Neural cell (in vitro differentiated cells): Measurements from ENCODE around the gene HOXB5. TPM values are rescaled to one million over a fixed set of nuclear protein-coding genes. Genes with fewer than 3 reads are reported as not detected.
A peak's percentile ranks its signal among the peaks of the same experiment; 100 is the strongest.

Source experiments
- H2AFZ ChIP-seq: fragments of 200-600, 300-800 bp; sonication (generic), shearing (Covaris generic); 2 replicates; pipeline ENCODE4 v1.6.0; 2014; ENCODE audit warnings: low read depth, mild to moderate bottlenecking, antibody characterized with exemption, low read length, moderate library complexity
- H3F3A ChIP-seq: fragments of 200-600 bp; shearing (Covaris generic); 2 replicates; pipeline ENCODE4 v1.6.1; 2016; ENCODE audit warnings: mild to moderate bottlenecking, moderate library complexity, mixed read lengths, antibody characterized with exemption, low read length; ENCODE audit not compliant: insufficient read depth, poor library complexity, severe bottlenecking
- H3K27ac ChIP-seq: fragments of 200-600, 300-800 bp; sonication (generic), shearing (Covaris generic); 2 replicates; pipeline ENCODE4 v1.5.1; 2014; ENCODE audit warnings: mild to moderate bottlenecking, low read length, moderate library complexity
- H3K27me3 ChIP-seq: fragments of 300-800, 200-600 bp; sonication (generic), shearing (Covaris generic); 2 replicates; pipeline ENCODE4 v1.6.0; 2014; ENCODE audit warnings: mild to moderate bottlenecking, low read depth, low read length, moderate library complexity; ENCODE audit not compliant: insufficient read depth
- H3K36me3 ChIP-seq: fragments of 300-800, 200-600 bp; sonication (generic), shearing (Covaris generic); 2 replicates; pipeline ENCODE4 v1.5.1; 2014; ENCODE audit warnings: mild to moderate bottlenecking, antibody characterized with exemption, low read length, moderate library complexity; ENCODE audit not compliant: insufficient read depth
- H3K4me2 ChIP-seq: fragments of 300-800, 200-600 bp; sonication (generic), shearing (Covaris generic); 2 replicates; pipeline ENCODE4 v1.6.0; 2014; ENCODE audit warnings: mild to moderate bottlenecking, low read length
- H3K4me3 ChIP-seq: fragments of 300-800, 200-600 bp; sonication (generic), shearing (Covaris generic); 2 replicates; pipeline ENCODE4 v1.5.1; 2014; ENCODE audit warnings: mild to moderate bottlenecking, low read length, moderate library complexity
- H3K79me2 ChIP-seq: fragments of 200-600 bp; shearing (Covaris generic); replicated peaks from 2 replicates; pipeline ENCODE4 v1.6.0; 2014; ENCODE audit warnings: mild to moderate bottlenecking, low read length, moderate library complexity; ENCODE audit not compliant: insufficient read depth
- H3K9ac ChIP-seq: fragments of 300-800, 200-600 bp; sonication (generic), shearing (Covaris generic); 2 replicates; pipeline ENCODE4 v1.6.1; 2016; ENCODE audit warnings: mild to moderate bottlenecking, low read length, mixed read lengths
- H3K9me2 ChIP-seq: fragments of 200-600 bp; shearing (Covaris generic); 2 replicates; pipeline ENCODE4 v1.6.1; 2016; ENCODE audit warnings: mild to moderate bottlenecking, low read length, mixed read lengths; ENCODE audit not compliant: insufficient read depth
- H3K9me3 ChIP-seq: fragments of 200-600, 300-800 bp; sonication (generic), shearing (Covaris generic); 2 replicates; pipeline ENCODE4 v1.6.1; 2016; ENCODE audit warnings: mild to moderate bottlenecking, mixed run types, low read length, moderate library complexity, mixed read lengths
- H4K20me1 ChIP-seq: fragments of 200-600 bp; shearing (Covaris generic); 2 replicates; pipeline ENCODE4 v1.6.1; 2016; ENCODE audit warnings: mild to moderate bottlenecking, mixed run types; ENCODE audit not compliant: insufficient read depth
- CTCF ChIP-seq: fragments of 450-650 bp; IDR thresholded peaks from 2 replicates; pipeline ENCODE4 v1.5.1; 2014; ENCODE audit warnings: antibody characterized with exemption, mild to moderate bottlenecking, moderate library complexity; ENCODE audit not compliant: poor library complexity, severe bottlenecking
- EP300 ChIP-seq: fragments of 450-650 bp; conservative IDR thresholded peaks from 2 replicates; pipeline ENCODE4 v1.6.1; 2014; ENCODE audit warnings: antibody characterized with exemption, mild to moderate bottlenecking, moderate library complexity; ENCODE audit not compliant: poor library complexity, severe bottlenecking
- EZH2 ChIP-seq: fragments of 200-600, 300-800 bp; shearing (Covaris generic), sonication (generic); IDR thresholded peaks from 2 replicates; pipeline ENCODE4 v1.6.1; 2014; ENCODE audit warnings: antibody characterized with exemption, low read length, borderline replicate concordance, mild to moderate bottlenecking; ENCODE audit not compliant: insufficient read depth, poor library complexity, severe bottlenecking
- MXI1 ChIP-seq: fragments of 450-650 bp; conservative IDR thresholded peaks from 2 replicates; pipeline ENCODE4 v1.6.1; 2014; ENCODE audit warnings: antibody characterized with exemption, mild to moderate bottlenecking; ENCODE audit not compliant: poor library complexity, severe bottlenecking
- POLR2AphosphoS5 ChIP-seq: IDR thresholded peaks from 2 replicates; pipeline ENCODE4 v1.6.1; 2012
- RAD21 ChIP-seq: fragments of 450-650 bp; conservative IDR thresholded peaks from 2 replicates; pipeline ENCODE4 v1.6.1; 2014; ENCODE audit warnings: antibody characterized with exemption, mild to moderate bottlenecking, moderate library complexity
- REST ChIP-seq: IDR thresholded peaks from 2 replicates; pipeline ENCODE4 v1.6.1; 2012; ENCODE audit warnings: borderline replicate concordance
- SMC3 ChIP-seq: fragments of 450-650 bp; conservative IDR thresholded peaks from 2 replicates; pipeline ENCODE4 v1.6.1; 2014; ENCODE audit warnings: antibody characterized with exemption, mild to moderate bottlenecking, moderate library complexity; ENCODE audit not compliant: poor library complexity
- TAF1 ChIP-seq: IDR thresholded peaks from 2 replicates; pipeline ENCODE4 v1.6.1; 2012; ENCODE audit warnings: low read depth
- polyA plus RNA-seq: library from polyadenylated mRNA; depleted of rRNA; stranded (reverse); fragments of >200 nt; gene quantifications from 2 replicates; pipeline ENCODE4 v1.2.3, GENCODE V29; 2014

The HOXB5 gene
- polyA plus RNA-seq, 1 donor from 2014 or later = not detected

- Histone ChIP-seq H3K27me3 (peaks cover 100% of the 10 kb centered on the region), H3F3A (no peaks in the 10 kb centered on the region), H3K36me3 (no peaks in the 10 kb centered on the region), H3K79me2 (no peaks in the 10 kb centered on the region), H4K20me1 (no peaks in the 10 kb centered on the region), H3K9me2 (no peaks in the 10 kb centered on the region), H3K9me3 (peaks cover under 1% of the 10 kb centered on the region), H2AFZ (no peak overlapping the region), H3K4me3 (no peak overlapping the region), H3K27ac (no peak overlapping the region), H3K9ac (no peak overlapping the region), H3K4me2 (no peak overlapping the region)
- TF ChIP-seq POLR2AphosphoS5 = no peak
- no peak for TF ChIP-seq TAF1
- TF ChIP-seq EZH2 = peak; percentile 90
Observed at GRCh38 chr17:48613862-48614694, 20.5 kb upstream of the HOXB5 start.

- no peak for TF ChIP-seq REST
- peak; percentile 50 for TF ChIP-seq CTCF
- TF ChIP-seq TAF1 = no peak
- peak; percentile 50 for TF ChIP-seq EZH2
- no peak for TF ChIP-seq POLR2AphosphoS5
- peak; percentile 25 for TF ChIP-seq SMC3
- TF ChIP-seq MXI1 = no peak
- TF ChIP-seq RAD21 = no peak
- no peak for TF ChIP-seq EP300
- Histone ChIP-seq H3K9me2 (no peaks in the 10 kb centered on the region), H3K79me2 (no peaks in the 10 kb centered on the region), H3K27ac (no peak overlapping the region), H3K4me2 (no peak overlapping the region), H2AFZ (no peak overlapping the region), H3K36me3 (no peaks in the 10 kb centered on the region), H3F3A (no peaks in the 10 kb centered on the region), H3K27me3 (peaks cover 99% of the 10 kb centered on the region), H3K4me3 (no peak overlapping the region), H3K9ac (no peak overlapping the region), H3K9me3 (peaks cover 7% of the 10 kb centered on the region), H4K20me1 (no peaks in the 10 kb centered on the region)
Observed at GRCh38 chr17:48612854-48613691, 19.5 kb upstream of the HOXB5 start.
